ENCODE data around the gene SOWAHA. TPM values are rescaled to one million over a fixed set of nuclear protein-coding genes. Genes with fewer than 3 reads are reported as not detected.

SOWAHA gene
- total RNA-seq, 1 donor from 2014 or later, result not detected

- H3K9me3 Mint-ChIP-seq, result no peaks in the 10 kb centered on the region
Observed at GRCh38 chr5:132823481-132824050, 10.5 kb downstream of the SOWAHA start.

GRCh38 chr5:132824426-132824825 is 11.3 kb downstream of the SOWAHA start:
- Mint-ChIP-seq H3K27me3 (ENCODE audit: insufficient read depth, low read depth) (peaks cover 37% of the 10 kb centered on the region), H3K4me1 (peaks cover 11% of the 10 kb centered on the region), H3K27ac (no peak overlapping the region), H3K4me3 (no peak overlapping the region), H3K36me3 (peaks cover 3% of the 10 kb centered on the region), H3K9me3 (peaks cover 2% of the 10 kb centered on the region)
- Histone ChIP-seq H3K27me3 (peaks cover 99% of the 10 kb centered on the region), H4K20me1 (ENCODE audit: low read depth) (no peaks in the 10 kb centered on the region), H2AFZ (replicated peaks) (no peak overlapping the region), H3K27ac (no peak overlapping the region), H3K36me3 (no peaks in the 10 kb centered on the region), H3K9me3 (ENCODE audit: low read depth) (no peaks in the 10 kb centered on the region), H3K4me1 (no peaks in the 10 kb centered on the region), H3K9ac (no peak overlapping the region), H3K79me2 (ENCODE audit: low read depth) (no peaks in the 10 kb centered on the region), H3K4me3 (no peak overlapping the region), H3F3A (ENCODE audit: low read depth) (peaks cover 25% of the 10 kb centered on the region), H3K4me2 (no peak overlapping the region)
- no peak for TF ChIP-seq EZH2phosphoT487 (IDR thresholded peaks at IDR 0.05)
- no peak for TF ChIP-seq EZH2 (IDR thresholded peaks at IDR 0.05)
- no peak for TF ChIP-seq CTCF (IDR thresholded peaks at IDR 0.05)
- DNase-seq (ENCODE audit: low spot score), result no peak

More at GRCh38 chr5:132823481-132824050, 10.5 kb downstream of the SOWAHA start:
- Histone ChIP-seq H3F3A (ENCODE audit: low read depth) (peaks cover 22% of the 10 kb centered on the region), H3K36me3 (no peaks in the 10 kb centered on the region), H3K27ac (no peak overlapping the region), H3K79me2 (ENCODE audit: low read depth) (no peaks in the 10 kb centered on the region), H3K4me3 (peak overlapping the region; percentile 45), H3K27me3 (peaks cover 99% of the 10 kb centered on the region), H3K4me1 (no peaks in the 10 kb centered on the region), H2AFZ (replicated peaks) (peak overlapping the region; percentile 91), H4K20me1 (ENCODE audit: low read depth) (no peaks in the 10 kb centered on the region), H3K9ac (no peak overlapping the region), H3K9me3 (ENCODE audit: low read depth) (no peaks in the 10 kb centered on the region), H3K4me2 (peak overlapping the region; percentile 79)
- Mint-ChIP-seq H3K4me1 (peaks cover 11% of the 10 kb centered on the region), H3K36me3 (no peaks in the 10 kb centered on the region), H3K27ac (no peak overlapping the region), H3K4me3 (no peak overlapping the region), H3K27me3 (ENCODE audit: insufficient read depth, low read depth) (peaks cover 33% of the 10 kb centered on the region)
- DNase-seq (ENCODE audit: low spot score), result no peak
- TF ChIP-seq CTCF (IDR thresholded peaks at IDR 0.05) (no peak), EZH2 (IDR thresholded peaks at IDR 0.05) (no peak)

GRCh38 chr5:132825033-132825833 is 12.1 kb downstream of the SOWAHA start:
- Histone ChIP-seq H3K79me2 (ENCODE audit: low read depth) (no peaks in the 10 kb centered on the region), H3K9me3 (ENCODE audit: low read depth) (no peaks in the 10 kb centered on the region), H3K36me3 (no peaks in the 10 kb centered on the region), H3K27me3 (peaks cover 100% of the 10 kb centered on the region), H3F3A (ENCODE audit: low read depth) (peaks cover 20% of the 10 kb centered on the region), H3K4me2 (peak overlapping the region; percentile 79), H3K9ac (no peak overlapping the region), H3K27ac (no peak overlapping the region), H2AFZ (replicated peaks) (peak overlapping the region; percentile 90), H3K4me1 (no peaks in the 10 kb centered on the region), H3K4me3 (peak overlapping the region; percentile 44), H4K20me1 (ENCODE audit: low read depth) (no peaks in the 10 kb centered on the region)
- Mint-ChIP-seq H3K4me3 (no peak overlapping the region), H3K36me3 (peaks cover 3% of the 10 kb centered on the region), H3K4me1 (peaks cover 6% of the 10 kb centered on the region), H3K27ac (no peak overlapping the region), H3K9me3 (peaks cover 2% of the 10 kb centered on the region), H3K27me3 (ENCODE audit: insufficient read depth, low read depth) (peaks cover 36% of the 10 kb centered on the region)
- TF ChIP-seq EZH2 (IDR thresholded peaks at IDR 0.05) (peak; percentile 72), CTCF (IDR thresholded peaks at IDR 0.05) (no peak), EZH2phosphoT487 (IDR thresholded peaks at IDR 0.05) (peak; percentile 51)
- peak; percentile 73 for DNase-seq (ENCODE audit: low spot score)
